Subcutaneous adipose tissue (tissue), 4 donors: ENCODE measurements around the gene GSG1L2. TPM values are rescaled to one million over a fixed set of nuclear protein-coding genes. Genes with fewer than 3 reads are reported as not detected.

ENCODE experiments used
- CTCF ChIP-seq: fragments of 450-650 bp; IDR thresholded peaks from one replicate; pipeline ENCODE4 v1.5.1; 2016; ENCODE audit warnings: low read depth, mild to moderate bottlenecking, control low read depth, antibody characterized with exemption, moderate library complexity
- total RNA-seq, 4 donors: library from RNA; depleted of rRNA; stranded (reverse); fragments of >200 nt; gene quantifications; one replicate each; pipeline ENCODE4 v1.1.0, GENCODE V29; 2016

The GSG1L2 gene
- total RNA-seq, 4 donors from 2014 or later = not detected

- TF ChIP-seq CTCF = no peak
Measured at GRCh38 chr17:9760266-9760665, 61.6 kb downstream of the GSG1L2 start.

GRCh38 chr17:9755083-9755482 lies 66.8 kb downstream of the GSG1L2 start:
- TF ChIP-seq CTCF = no peak

Other genes with a start within 250 kb of the GSG1L2 start
- 100 to 1,000 TPM in 1 of 4 donors, 10 to 100 TPM in 3; 69.7 to 129 (median 89.6) TPM for gene STX8, start 246.3 kb downstream of the GSG1L2 start, total RNA-seq
- not detected for gene CFAP52, start 245.4 kb downstream of the GSG1L2 start, total RNA-seq
- under 1 TPM in 2 of 4 donors, not detected in 2; 0.22 to 0.51 TPM for gene USP43, start 176.6 kb downstream of the GSG1L2 start, total RNA-seq
- gene DHRS7C, start 30.5 kb downstream of the GSG1L2 start, total RNA-seq = not detected
- 1 to 10 TPM; 3.9 to 7.5 (median 5.9) TPM for gene GLP2R, start 3.8 kb upstream of the GSG1L2 start, total RNA-seq
- gene RCVRN, start 83.2 kb upstream of the GSG1L2 start, total RNA-seq = under 1 TPM in 2 of 4 donors, not detected in 2; 0.17 to 0.22 TPM